ENCODE data around the gene MRPL58.
A peak's percentile ranks its signal among the peaks of the same experiment; 100 is the strongest.
"Not testable (repeated sequence)": the region's sequence is repeated elsewhere in the genome, so short reads cannot be mapped to it uniquely, and the experiment has no call there.

Gene MRPL58

GRCh38 chr17:75012346-75013091, at the start of gene MRPL58:
TSS of gene MRPL58 (plus strand) at chr17:75012670. CDS start at chr17:75012687, 17 bp downstream.
- DNase-seq: peak; percentile 77

- DNase-seq: no peak
These were observed 48.8 kb upstream of the MRPL58 start for GRCh38 chr17:74963656-74964055.

GRCh38 chr17:74964246-74964761, 48.2 kb upstream of the MRPL58 start:
- DNase-seq: no peak

GRCh38 chr17:74964988-74965622, 47.4 kb upstream of the MRPL58 start:
- no peak for DNase-seq

GRCh38 chr17:74968361-74968780, 44.1 kb upstream of the MRPL58 start:
- no peak for DNase-seq

GRCh38 chr17:74969501-74969900, 43.0 kb upstream of the MRPL58 start:
- DNase-seq: not testable (repeated sequence)

- no peak for DNase-seq
These were observed 42.1 kb upstream of the MRPL58 start for GRCh38 chr17:74970395-74970794.

- DNase-seq: no peak
These were observed 41.2 kb upstream of the MRPL58 start for GRCh38 chr17:74971069-74971841.

- DNase-seq: no peak
These were observed 40.7 kb upstream of the MRPL58 start for GRCh38 chr17:74971842-74972106.

GRCh38 chr17:74972107-74972972, 40.1 kb upstream of the MRPL58 start, which contains the start of gene HID1:
TSS of gene HID1 (minus strand) at chr17:74972759. CDS start at chr17:74972656, 103 bp downstream.
- peak; percentile 74 for DNase-seq

GRCh38 chr17:74972973-74973328, 39.5 kb upstream of the MRPL58 start:
- no peak for DNase-seq

GRCh38 chr17:74975943-74976342, 36.5 kb upstream of the MRPL58 start:
- DNase-seq: no peak

GRCh38 chr17:74977802-74978201, 34.7 kb upstream of the MRPL58 start:
- no peak for DNase-seq

- no peak for DNase-seq
These were observed 34.2 kb upstream of the MRPL58 start for GRCh38 chr17:74978240-74978639.

GRCh38 chr17:74979408-74980146, 32.9 kb upstream of the MRPL58 start:
- DNase-seq: no peak

- DNase-seq: no peak
These were observed 31.0 kb upstream of the MRPL58 start for GRCh38 chr17:74981318-74981978.

GRCh38 chr17:74981979-74982662, 30.3 kb upstream of the MRPL58 start:
- DNase-seq: peak; percentile 76

- DNase-seq: not testable (repeated sequence)
These were observed 29.7 kb upstream of the MRPL58 start for GRCh38 chr17:74982663-74983313.

GRCh38 chr17:74986206-74986576, 26.3 kb upstream of the MRPL58 start:
- no peak for DNase-seq

- peak; percentile 86 for DNase-seq
These were observed 25.0 kb upstream of the MRPL58 start, which contains the start of gene CDR2L for GRCh38 chr17:74987418-74987908. TSS of gene CDR2L (plus strand) at chr17:74987632. CDS start at chr17:74988044, 412 bp downstream.

Measured in stimulated activated naive CD4-positive, alpha-beta T cell treated with Interleukin-2 at 50 U/mL for 16 hours (primary cell).